A673 (cell line): Measurements from ENCODE around the gene ZNF664. TPM values are rescaled to one million over a fixed set of nuclear protein-coding genes. Genes with fewer than 3 reads are reported as not detected.

ENCODE experiments used
- BruUV-seq: library from RNA; stranded (reverse); fragments of 400-500 nt; replicated peaks from 2 replicates; lab custom pipeline; 2021; lab: Mats Ljungman, UMichigan
- CTCF ChIA-PET: fragments of 300-600 bp; sonication (Branson Sonifier 250); formaldehyde crosslinking; loops from one replicate; lab custom pipeline; 2022; ENCODE audit warnings: antibody characterized with exemption; lab: Charles Lee
- POLR2A ChIA-PET: fragments of 300-600 bp; sonication (Branson Sonifier 250); formaldehyde crosslinking; loops from one replicate; lab custom pipeline; 2022; ENCODE audit warnings: antibody characterized with exemption; ENCODE audit not compliant: low non-redundant PET; lab: Charles Lee
- DNase-seq: peaks from one replicate; pipeline ENCODE4 v3.0.0-alpha.2; 2015; ENCODE audit warnings: low spot score
- H3K27ac ChIP-seq: fragments of 200-600 bp; sonication (generic); 2 replicates; pipeline ENCODE4 v1.5.1; 2016; ENCODE audit warnings: mixed run types, low read depth, mild to moderate bottlenecking, mixed read lengths, antibody characterized with exemption, low read length; ENCODE audit not compliant: poor library complexity, severe bottlenecking
- H3K27me3 ChIP-seq: fragments of 200-600 bp; sonication (generic); replicated peaks from 2 replicates; pipeline ENCODE4 v1.6.1; 2017; ENCODE audit warnings: mixed run types, low read depth, mild to moderate bottlenecking, mixed read lengths, antibody characterized with exemption, low read length; ENCODE audit not compliant: insufficient read depth, poor library complexity
- H3K36me3 ChIP-seq: fragments of 200-600 bp; sonication (generic); 2 replicates; pipeline ENCODE4 v1.6.1; 2016; ENCODE audit warnings: mixed run types, mild to moderate bottlenecking, mixed read lengths, antibody characterized with exemption, low read length; ENCODE audit not compliant: insufficient read depth, poor library complexity, severe bottlenecking
- H3K4me1 ChIP-seq: fragments of 200-600 bp; sonication (generic); 2 replicates; pipeline ENCODE4 v1.6.1; 2017; ENCODE audit warnings: mixed run types, mild to moderate bottlenecking, mixed read lengths, antibody characterized with exemption, low read length; ENCODE audit not compliant: insufficient read depth, poor library complexity, severe bottlenecking
- H3K4me3 ChIP-seq: fragments of 200-600 bp; sonication (generic); 2 replicates; pipeline ENCODE4 v1.5.1; 2016; ENCODE audit warnings: low read depth, mixed run types, mild to moderate bottlenecking, mixed read lengths, low read length; ENCODE audit not compliant: poor library complexity, severe bottlenecking
- H3K9me3 ChIP-seq: fragments of 200-600 bp; sonication (generic); 2 replicates; pipeline ENCODE4 v1.6.1; 2016; ENCODE audit warnings: mixed run types, low read depth, mild to moderate bottlenecking, mixed read lengths, antibody characterized with exemption, low read length; ENCODE audit not compliant: poor library complexity, severe bottlenecking
- CTCF ChIP-seq: fragments of 300-800, 200-600 bp; sonication (generic); conservative IDR thresholded peaks from 2 replicates; pipeline ENCODE4 v1.5.1; 2017; ENCODE audit warnings: low read depth, mild to moderate bottlenecking, antibody characterized with exemption, low read length, moderate library complexity, mixed read lengths
- EZH2 ChIP-seq: fragments of 200-600 bp; sonication (generic); IDR thresholded peaks from 2 replicates; pipeline ENCODE4 v1.6.1; 2017; ENCODE audit warnings: borderline replicate concordance, low read depth, mild to moderate bottlenecking, mixed read lengths, antibody characterized with exemption, low read length; ENCODE audit not compliant: poor library complexity, severe bottlenecking
- intact Hi-C: fragments of 100-400 bp; cut with micrococcal nuclease; formaldehyde crosslinking; loops from one replicate; pipeline ENCODE4 v1.10.0; 2022; ENCODE audit not compliant: unreplicated experiment
- total RNA-seq: library from RNA; stranded (reverse); gene quantifications from 2 replicates; pipeline ENCODE4 v1.2.3, GENCODE V29; 2021

The ZNF664 gene
- total RNA-seq, 1 experiment from 2014 or later: 135 TPM

GRCh38 chr12:124000111-124000510, 27.1 kb downstream of the ZNF664 start:
- no TSS peak for BruUV-seq
- no peaks in the 10 kb centered on the region for H3K9me3 ChIP-seq
- DNase-seq: no peak
- ChIA-PET POLR2A (no interaction called here), CTCF (no interaction called here)
- H3K27ac ChIP-seq: no peak overlapping the region
- no peaks in the 10 kb centered on the region for H3K27me3 ChIP-seq
- TF ChIP-seq EZH2 (no peak), CTCF (no peak)
- H3K4me1 ChIP-seq: peaks cover 14% of the 10 kb centered on the region
- peaks cover 30% of the 10 kb centered on the region for H3K36me3 ChIP-seq
- intact Hi-C loops: no loop called here
- H3K4me3 ChIP-seq: no peak overlapping the region

- POLR2A ChIA-PET: no interaction called here
These were observed 28.3 kb downstream of the ZNF664 start for GRCh38 chr12:124001343-124001742.

GRCh38 chr12:124002021-124002644, 29.1 kb downstream of the ZNF664 start:
- CTCF ChIA-PET: no interaction called here

More at GRCh38 chr12:124001343-124001742, 28.3 kb downstream of the ZNF664 start:
- CTCF ChIA-PET: no interaction called here
- intact Hi-C loops: no loop called here
- Histone ChIP-seq H3K27ac (no peak overlapping the region), H3K9me3 (no peaks in the 10 kb centered on the region), H3K36me3 (peaks cover 36% of the 10 kb centered on the region), H3K4me1 (peaks cover 5% of the 10 kb centered on the region), H3K27me3 (no peaks in the 10 kb centered on the region), H3K4me3 (no peak overlapping the region)
- TF ChIP-seq EZH2: no peak
- no peak for DNase-seq
- no TSS peak for BruUV-seq

More at GRCh38 chr12:124002021-124002644, 29.1 kb downstream of the ZNF664 start:
- Histone ChIP-seq H3K36me3 (peaks cover 35% of the 10 kb centered on the region), H3K27me3 (no peaks in the 10 kb centered on the region), H3K27ac (no peak overlapping the region), H3K4me1 (peaks cover 5% of the 10 kb centered on the region), H3K4me3 (no peak overlapping the region), H3K9me3 (no peaks in the 10 kb centered on the region)
- DNase-seq: no peak
- TF ChIP-seq CTCF: no peak
- no peak for TF ChIP-seq EZH2
- POLR2A ChIA-PET: no interaction called here
- BruUV-seq: no TSS peak
- intact Hi-C loops: no loop called here
